Stimulated activated CD8-positive, alpha-beta memory T cell treated with anti-CD3 and anti-CD28 coated beads, Interleukin-7, amount 100 ng/mL, for 1 hour (primary cell): ENCODE results near the gene EMILIN2.

Experiments
- DNase-seq, 2 donors: peaks; one replicate each; pipeline ENCODE4 v3.0.0-alpha.2; 2020; ENCODE audit warnings: low read depth in 2 of 2

Gene EMILIN2

DNA sequence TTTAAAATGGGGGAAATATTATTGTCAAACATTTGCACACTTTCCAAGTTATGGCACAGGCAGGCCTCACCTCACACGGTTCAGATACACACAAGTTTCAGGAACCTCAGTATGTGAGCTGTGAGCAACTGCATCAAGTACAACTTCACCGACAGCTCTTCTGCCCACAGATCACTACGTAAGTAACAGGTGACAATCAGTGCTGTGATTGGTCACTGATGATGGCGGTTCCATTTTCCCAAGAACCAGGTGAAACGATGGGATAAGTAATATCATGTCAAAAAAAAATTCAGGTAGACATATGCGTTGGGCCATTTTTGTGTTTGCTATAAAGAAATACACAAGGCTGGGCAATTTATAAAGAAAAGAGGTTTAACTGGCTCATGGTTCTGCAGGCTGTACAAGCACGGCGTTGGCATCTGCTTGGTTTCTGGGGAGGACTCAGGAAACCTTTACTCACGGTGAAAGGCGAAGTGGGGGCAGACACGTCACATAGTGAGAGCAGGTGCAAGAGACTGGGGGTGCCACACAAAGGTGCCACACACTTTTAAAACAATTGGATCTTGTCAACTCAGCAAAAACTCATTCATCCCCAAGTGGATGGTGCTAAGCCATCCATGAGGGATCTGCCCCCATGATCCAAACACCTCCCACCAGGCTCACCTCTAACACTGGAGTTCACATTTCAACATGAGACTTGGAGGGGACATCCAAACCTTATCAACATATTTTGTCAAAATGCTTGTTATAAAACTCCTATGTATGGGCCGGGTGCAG lies 108.3 kb downstream of the EMILIN2 start:
- DNase-seq = no peak

DNA sequence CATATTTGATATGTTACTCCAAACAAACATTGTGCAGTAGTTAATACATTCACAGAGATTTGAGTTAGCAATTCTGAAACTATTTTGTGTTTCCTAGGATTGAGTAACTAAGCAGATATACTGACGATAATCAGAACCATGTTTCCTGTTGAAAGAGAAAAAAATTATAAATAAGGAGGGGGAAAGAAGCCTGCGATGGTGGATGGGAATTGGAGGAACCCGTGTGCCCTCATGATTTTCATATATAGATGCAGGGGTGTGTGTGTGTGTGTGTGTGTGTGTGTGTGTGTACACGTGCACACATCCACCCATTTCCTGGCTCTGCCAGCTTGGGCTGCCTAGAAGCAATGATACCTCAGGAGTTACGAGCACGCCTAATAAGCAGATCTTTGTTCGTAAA lies 109.2 kb downstream of the EMILIN2 start:
- no peak for DNase-seq

DNA sequence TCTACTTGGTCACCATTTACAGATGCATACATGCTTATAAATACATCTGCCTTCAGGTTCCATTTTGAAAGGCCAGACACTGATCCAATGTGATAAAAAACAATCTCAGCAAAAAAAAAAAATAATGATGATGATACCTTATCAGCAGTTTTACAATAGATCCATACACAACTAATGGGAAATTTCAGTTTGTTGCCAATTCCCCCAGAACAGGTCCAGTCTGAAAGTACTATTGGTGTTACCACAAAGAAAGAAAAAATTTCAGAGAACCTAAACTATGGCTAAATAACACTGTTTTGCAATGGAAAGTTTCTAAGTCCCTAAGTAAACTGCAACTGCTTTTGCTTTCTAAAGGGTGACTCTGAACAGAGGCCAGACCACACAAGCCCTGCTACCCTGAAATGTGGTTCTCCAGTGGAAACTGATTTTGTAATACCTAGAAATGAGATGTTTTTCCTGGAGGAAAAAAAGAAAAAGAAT lies 112.1 kb downstream of the EMILIN2 start:
- DNase-seq = no peak

DNA sequence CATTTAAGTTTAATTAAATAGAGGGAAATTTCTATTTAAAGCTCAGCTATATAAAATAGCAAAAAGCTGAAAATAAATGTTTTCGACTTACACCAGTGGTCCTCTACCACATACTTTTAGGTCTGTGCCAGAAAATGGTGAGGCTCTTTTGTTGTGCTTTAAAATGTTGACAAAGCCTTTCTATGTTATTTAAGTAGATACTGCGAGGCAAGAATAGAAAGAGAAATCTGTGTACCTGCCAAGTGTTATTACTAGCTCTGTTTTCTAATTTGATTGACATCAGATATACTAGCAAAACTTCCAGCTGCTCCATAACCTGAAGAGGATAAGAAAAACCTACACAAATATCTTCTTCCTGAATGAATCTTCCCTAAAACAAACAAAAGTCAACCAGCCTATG lies 112.5 kb downstream of the EMILIN2 start:
- DNase-seq = no peak

DNA sequence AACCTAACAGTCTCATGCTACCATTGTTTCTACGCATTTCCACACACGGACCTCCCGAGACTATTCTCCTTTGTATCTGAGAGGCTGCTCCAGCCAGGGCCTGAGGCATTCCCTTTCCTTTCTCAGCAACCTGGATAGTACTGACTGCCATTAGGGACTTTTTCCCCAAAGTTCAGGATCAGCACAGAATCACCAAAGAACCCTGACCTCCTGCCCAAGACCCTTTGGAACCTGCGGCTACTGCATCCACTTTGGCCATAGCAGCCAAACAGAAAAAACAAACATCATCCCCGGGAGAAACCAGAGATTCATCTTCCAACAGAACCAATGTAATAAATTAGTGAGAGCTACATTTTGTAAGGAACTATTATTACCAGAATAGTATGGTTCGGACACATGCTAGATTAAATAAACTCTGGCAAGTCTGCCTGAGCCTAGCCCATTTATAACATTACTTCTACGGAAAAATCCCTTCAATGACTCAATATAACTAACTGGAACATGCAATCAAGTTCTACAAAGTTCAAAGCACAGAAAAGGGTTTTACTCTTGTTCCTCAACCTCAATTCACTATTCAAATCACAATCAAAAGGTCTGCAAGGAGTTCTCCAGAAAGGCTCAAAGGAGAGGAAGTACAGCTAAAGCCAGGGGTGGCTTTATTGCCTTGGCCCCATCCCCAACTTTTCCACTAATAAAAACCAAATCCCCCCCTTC lies 114.3 kb downstream of the EMILIN2 start:
- DNase-seq = no peak

DNA sequence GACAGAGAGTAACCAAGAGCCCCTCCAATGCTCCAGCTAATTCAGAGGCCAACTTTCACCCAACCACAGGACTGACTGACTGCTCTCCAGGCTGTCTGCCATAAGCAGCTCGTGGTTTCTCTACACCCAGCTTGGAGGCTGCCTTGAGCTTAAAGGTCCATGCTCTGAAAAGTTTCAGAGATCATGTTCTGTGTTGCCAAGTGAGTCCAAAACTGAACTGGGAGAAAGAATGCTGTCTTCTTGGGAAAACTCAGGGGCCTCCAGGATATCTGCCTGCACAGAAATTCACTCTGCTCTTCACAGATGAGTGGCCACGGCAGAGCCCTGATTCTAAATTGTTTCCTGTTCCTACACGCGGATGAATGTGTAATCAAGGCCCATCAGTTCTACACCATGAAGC lies 115.0 kb downstream of the EMILIN2 start:
- DNase-seq = no peak

DNA sequence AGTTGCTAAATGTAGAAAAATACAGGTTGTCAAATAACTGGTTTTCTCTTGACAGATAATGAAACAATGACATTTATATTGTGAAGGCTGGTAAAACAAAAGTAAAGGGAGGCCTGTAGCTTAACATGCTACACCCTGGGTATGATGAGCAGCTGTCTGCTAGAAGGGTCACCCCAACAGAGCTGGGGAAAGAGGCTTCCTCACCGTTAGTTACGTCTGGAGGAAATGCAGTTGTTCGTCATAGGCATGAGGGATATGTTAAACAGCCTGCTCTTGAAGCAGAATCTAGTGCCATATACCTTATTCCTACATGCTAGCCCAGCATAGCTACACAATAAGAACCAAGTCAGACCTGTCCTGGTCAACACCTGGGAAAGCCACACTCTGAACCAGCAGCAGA lies 116.2 kb downstream of the EMILIN2 start:
- DNase-seq = no peak

DNA sequence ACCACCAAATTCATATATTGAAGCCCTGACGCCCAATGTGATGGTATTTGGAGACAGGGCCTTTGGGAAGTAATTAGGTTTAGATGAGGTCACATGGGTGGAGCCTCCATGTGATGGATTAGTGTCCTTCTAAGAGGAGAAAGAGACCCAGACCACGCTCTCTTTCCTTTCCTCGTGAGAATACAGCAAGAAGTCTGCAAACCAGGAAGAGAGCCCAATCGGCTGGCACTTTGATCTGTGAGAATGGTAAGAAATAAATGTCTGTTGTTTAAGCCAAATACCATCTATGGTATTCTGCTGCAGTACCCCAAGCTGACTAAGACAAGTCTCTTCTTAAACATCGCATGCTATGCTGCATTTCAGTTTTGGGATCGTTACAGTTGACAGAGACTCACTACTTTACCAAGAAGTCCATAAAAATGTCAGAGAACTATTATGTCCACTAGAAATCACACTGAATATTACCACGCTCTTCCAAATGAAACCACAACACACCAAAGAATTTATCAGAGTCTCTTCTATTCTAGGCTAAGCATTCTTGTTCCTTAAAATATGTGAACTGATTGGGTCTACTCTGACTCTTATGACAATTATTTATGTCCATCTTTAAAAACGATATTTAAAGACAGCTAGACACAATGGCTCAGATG lies 117.7 kb downstream of the EMILIN2 start:
- DNase-seq = no peak
